Lung (tissue), 12 donors: ENCODE results near the gene CD34. TPM values are rescaled to one million over a fixed set of nuclear protein-coding genes. Genes with fewer than 3 reads are reported as not detected.

ENCODE experiments used
- ATAC-seq: fragments of 200-7000 bp; cut with Tn5 transposase; one replicate; pipeline ENCODE4 v1.9.1; 2020; ENCODE audit warnings: moderate number of reproducible peaks; ENCODE audit not compliant: insufficient read depth, low FRiP score
- DNase-seq, 3 donors: peaks; one replicate each; pipeline ENCODE4 v3.0.0-alpha.2; 2013 to 2017
- H3K27ac ChIP-seq, 2 donors: one replicate each; pipeline ENCODE4 v1.5.1; 2013; ENCODE audit warnings: mild to moderate bottlenecking in 2 of 2, moderate library complexity in 2 of 2, control low read depth in 1 of 2, inconsistent platforms in 1 of 2, low read depth in 1 of 2, low read length in 1 of 2
- H3K27me3 ChIP-seq, 3 donors: one replicate each; pipeline ENCODE4 v1.5.1; 2013; ENCODE audit warnings: low read length in 2 of 3; ENCODE audit not compliant: control insufficient read depth in 3 of 3, insufficient read depth in 3 of 3
- H3K36me3 ChIP-seq, 4 donors: one replicate each; pipeline ENCODE4 v1.5.1; 2013; ENCODE audit warnings: low read length in 4 of 4, mild to moderate bottlenecking in 1 of 4, moderate library complexity in 1 of 4; ENCODE audit not compliant: control insufficient read depth in 4 of 4, insufficient read depth in 4 of 4
- H3K4me1 ChIP-seq, 5 donors: one replicate each; pipeline ENCODE4 v1.5.1; 2013; ENCODE audit warnings: low read length in 5 of 5, mild to moderate bottlenecking in 2 of 5, moderate library complexity in 1 of 5; ENCODE audit not compliant: control insufficient read depth in 5 of 5, insufficient read depth in 5 of 5
- H3K4me3 ChIP-seq: one replicate; pipeline ENCODE4 v1.5.1; 2013; ENCODE audit warnings: mild to moderate bottlenecking, control low read depth, moderate library complexity
- H3K9ac ChIP-seq, 2 donors: one replicate each; pipeline ENCODE4 v1.5.1; 2013; ENCODE audit warnings: low read length in 2 of 2, control low read depth in 1 of 2; ENCODE audit not compliant: insufficient read depth in 1 of 2
- H3K9me3 ChIP-seq, 4 donors: one replicate each; pipeline ENCODE4 v1.5.1; 2013; ENCODE audit warnings: low read length in 3 of 4, mild to moderate bottlenecking in 1 of 4, moderate library complexity in 1 of 4; ENCODE audit not compliant: control insufficient read depth in 4 of 4, insufficient read depth in 3 of 4
- WGBS, 2 donors: extraction: QIAGEN DNeasy Blood & Tissue Kit; methylation state at CpG; one replicate each; pipeline ENCODE4 v1.1.7; 2013; 5-methylcytosine and 5-hydroxymethylcytosine counted together
- polyA plus RNA-seq, 2 donors: library from polyadenylated mRNA; stranded (reverse); fragments of 200-250 nt; gene quantifications; one replicate each; pipeline ENCODE4 v1.2.1, GENCODE V29; 2013
- total RNA-seq, 2 donors: library from RNA; depleted of rRNA in 1 of 2; stranded (reverse); fragments of >200 nt in 1 of 2; gene quantifications; one replicate each; pipeline ENCODE4 v1.2.1, GENCODE V29; 2014 to 2021
- TF ChIP-seq, protein P1 (sequence below): IDR thresholded peaks from 2 replicates; pipeline ENCODE4 v1.5.1; 2012; ENCODE audit warnings: mild to moderate bottlenecking; ENCODE audit errors: control extremely low read depth, extremely low read depth
- donor health status: control.
- donor health status: control.
- donor health status: Bipolar disorder and iron deficiency.
- donor health status: healthy.
- donor health status: DM: yes; HTN: yes; CAD: no.

The CD34 gene
- total and polyA plus RNA-seq, 4 donors = 23.6 to 81.9 (median 37.1) TPM

- 58 to 64% methylated on average over 1 of the region's 1 CpG for WGBS, 2 donors
- TF ChIP-seq, protein P1, sequence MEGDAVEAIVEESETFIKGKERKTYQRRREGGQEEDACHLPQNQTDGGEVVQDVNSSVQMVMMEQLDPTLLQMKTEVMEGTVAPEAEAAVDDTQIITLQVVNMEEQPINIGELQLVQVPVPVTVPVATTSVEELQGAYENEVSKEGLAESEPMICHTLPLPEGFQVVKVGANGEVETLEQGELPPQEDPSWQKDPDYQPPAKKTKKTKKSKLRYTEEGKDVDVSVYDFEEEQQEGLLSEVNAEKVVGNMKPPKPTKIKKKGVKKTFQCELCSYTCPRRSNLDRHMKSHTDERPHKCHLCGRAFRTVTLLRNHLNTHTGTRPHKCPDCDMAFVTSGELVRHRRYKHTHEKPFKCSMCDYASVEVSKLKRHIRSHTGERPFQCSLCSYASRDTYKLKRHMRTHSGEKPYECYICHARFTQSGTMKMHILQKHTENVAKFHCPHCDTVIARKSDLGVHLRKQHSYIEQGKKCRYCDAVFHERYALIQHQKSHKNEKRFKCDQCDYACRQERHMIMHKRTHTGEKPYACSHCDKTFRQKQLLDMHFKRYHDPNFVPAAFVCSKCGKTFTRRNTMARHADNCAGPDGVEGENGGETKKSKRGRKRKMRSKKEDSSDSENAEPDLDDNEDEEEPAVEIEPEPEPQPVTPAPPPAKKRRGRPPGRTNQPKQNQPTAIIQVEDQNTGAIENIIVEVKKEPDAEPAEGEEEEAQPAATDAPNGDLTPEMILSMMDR = no peak
These were observed 24.7 kb downstream of the CD34 start for GRCh38 chr1:207886227-207886626.

DNA sequence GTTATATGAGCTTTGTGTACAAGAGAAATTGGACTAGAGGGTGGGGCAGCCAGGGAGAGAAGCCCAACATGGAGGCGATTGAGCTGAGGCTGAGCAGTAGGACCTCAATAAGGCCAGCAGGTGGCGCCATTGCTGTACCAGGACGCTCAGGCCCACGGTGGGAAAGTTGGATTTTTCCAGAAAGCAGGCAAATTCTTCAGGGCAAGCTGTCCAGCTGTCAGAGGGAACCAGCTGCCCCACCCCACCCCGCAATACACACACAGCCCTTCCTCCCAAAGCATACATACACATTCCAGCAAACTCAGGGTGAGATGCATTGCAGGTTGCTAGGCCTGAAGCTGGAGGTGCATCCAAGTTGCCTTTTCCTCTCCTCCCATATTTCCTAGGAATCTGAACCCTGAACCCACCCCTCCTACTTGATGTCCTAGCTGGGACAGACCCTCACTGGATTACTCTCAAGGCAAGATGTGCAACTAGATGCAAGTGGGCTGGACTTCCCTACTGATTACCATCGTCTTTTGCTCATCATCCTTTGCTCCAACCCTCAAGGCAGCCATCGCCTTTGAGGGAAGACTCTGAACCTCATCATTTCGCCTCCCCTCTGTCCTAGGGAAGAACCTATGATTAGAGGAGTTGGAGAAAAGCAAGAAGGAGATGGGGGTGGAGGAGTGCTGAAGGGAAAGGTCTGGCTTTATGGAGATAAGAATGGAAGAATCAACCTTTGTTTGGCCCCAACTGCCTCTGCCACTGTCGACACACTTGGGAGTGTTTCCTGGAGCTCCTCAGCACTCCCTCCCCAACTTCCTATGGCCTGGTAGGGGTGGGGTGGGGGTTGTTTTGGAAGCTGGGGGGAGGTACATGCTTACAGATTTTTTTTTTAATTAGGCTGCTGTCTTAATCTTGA, 25.5 kb downstream of the CD34 start:
- Histone ChIP-seq H3K4me1 (peaks cover 3 to 20% (median 16%) of the 10 kb centered on the region in 5 donors), H3K9ac (no peak overlapping the region), H3K36me3 (no peaks in the 10 kb centered on the region), H3K4me3 (no peak overlapping the region), H3K27ac (peak overlapping the region; percentile 24 to 66), H3K9me3 (no peaks in the 10 kb centered on the region), H3K27me3 (no peaks in the 10 kb centered on the region)
- TF ChIP-seq, protein P1 = peak; percentile 94
- ATAC-seq = peak; percentile 89
- DNase-seq = peak; percentile 87 to 92 (median 88)
- WGBS, 2 donors = 16 to 25% methylated on average over 9 of the region's 9 CpGs

More at GRCh38 chr1:207886227-207886626, 24.7 kb downstream of the CD34 start:
- H3K4me1 ChIP-seq = peaks cover 3 to 25% (median 20%) of the 10 kb centered on the region in 5 donors
- no peak overlapping the region for H3K9ac ChIP-seq
- H3K9me3 ChIP-seq = no peaks in the 10 kb centered on the region
- no peak overlapping the region for H3K4me3 ChIP-seq
- no peak for DNase-seq
- H3K36me3 ChIP-seq = no peaks in the 10 kb centered on the region
- H3K27me3 ChIP-seq = no peaks in the 10 kb centered on the region
- H3K27ac ChIP-seq = peak overlapping the region in 1 of 2 donors; percentile 17
- no peak for ATAC-seq

DNA sequence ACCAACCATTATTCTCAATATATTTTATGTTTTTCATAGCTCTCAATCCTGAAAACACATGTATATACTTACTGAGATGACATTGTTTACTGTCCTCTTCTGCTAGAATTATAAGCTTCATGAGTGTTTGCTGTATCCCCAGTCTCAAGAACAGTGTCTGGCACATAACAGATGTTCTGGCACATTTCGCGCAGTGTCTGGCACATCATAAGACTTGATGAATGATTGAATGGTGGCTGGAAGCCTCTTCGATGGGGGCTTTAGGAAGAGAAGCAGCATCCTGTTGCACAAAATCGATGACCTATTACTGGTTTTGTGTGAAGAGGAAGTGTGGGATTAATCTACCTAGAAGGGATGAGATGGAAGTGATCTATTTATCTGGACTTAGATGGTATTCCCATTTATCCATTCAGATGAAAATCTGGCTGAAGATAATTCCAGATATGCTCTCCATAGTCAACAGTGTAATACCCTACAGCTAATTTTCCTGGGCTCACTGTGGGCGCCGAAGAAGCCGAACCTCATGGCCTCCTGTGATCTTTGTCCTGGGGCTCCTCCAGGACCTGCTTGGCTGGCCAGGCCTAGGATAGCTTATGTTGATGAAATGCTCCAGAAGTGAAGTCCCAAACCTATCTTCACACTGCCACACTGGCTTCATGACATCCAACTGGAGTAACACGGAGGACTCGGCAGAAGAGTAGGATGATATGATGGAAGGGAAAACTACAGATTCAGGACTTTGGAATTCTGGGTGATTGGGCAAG, 26.5 kb downstream of the CD34 start:
- H3K27ac ChIP-seq = peak overlapping the region in 1 of 2 donors; percentile 55
- H3K9me3 ChIP-seq = no peaks in the 10 kb centered on the region
- H3K9ac ChIP-seq = no peak overlapping the region
- TF ChIP-seq, protein P1 = no peak
- no peak for ATAC-seq
- peaks cover 3 to 20% (median 14%) of the 10 kb centered on the region in 5 donors for H3K4me1 ChIP-seq
- DNase-seq = no peak
- H3K27me3 ChIP-seq = no peaks in the 10 kb centered on the region
- H3K4me3 ChIP-seq = no peak overlapping the region
- H3K36me3 ChIP-seq = no peaks in the 10 kb centered on the region
- WGBS, 2 donors = 64 to 78% methylated on average over 9 of the region's 9 CpGs
